Stomach (tissue), 4 donors: ENCODE measurements around the gene ITGB5.

ENCODE experiments used
- CTCF ChIP-seq, 7 experiments: fragments of 450-650 bp in 4 of 7; fragments of 200-600 bp in 3 of 7; sonication (generic) in 3 of 7; IDR thresholded peaks; one replicate each; pipeline ENCODE4 v1.5.1; 2016 to 2019; ENCODE audit warnings: antibody characterized with exemption in 7 of 7, control low read depth in 2 of 7, mild to moderate bottlenecking in 1 of 7
- EP300 ChIP-seq: sonication (generic); formaldehyde crosslinking; IDR thresholded peaks from one replicate; pipeline ENCODE4 v1.6.1; 2017; ENCODE audit warnings: antibody characterized with exemption
- POLR2A ChIP-seq, 4 donors: fragments of 450-650 bp; IDR thresholded peaks; one replicate each; pipeline ENCODE4 v1.6.1; 2016; ENCODE audit warnings: antibody characterized with exemption in 4 of 4, control low read depth in 2 of 4, mild to moderate bottlenecking in 1 of 4, moderate library complexity in 1 of 4
- POLR2AphosphoS5 ChIP-seq, 3 donors: sonication (generic); formaldehyde crosslinking; IDR thresholded peaks; one replicate each; pipeline ENCODE4 v1.6.1; 2016; ENCODE audit warnings: antibody characterized with exemption in 3 of 3

GRCh38 chr3:124774841-124775402 is 112.2 kb downstream of the ITGB5 start:
- TF ChIP-seq CTCF (IDR thresholded peaks at IDR 0.05) (no peak), POLR2AphosphoS5 (IDR thresholded peaks at IDR 0.05) (no peak), POLR2A (IDR thresholded peaks at IDR 0.05) (no peak), EP300 (no peak)
